NCI-H146 treated with DMSO at 0.1 percent for 48 hours (cell line): Measurements from ENCODE around the gene CPPED1.

Experiments used
- DNase-seq: peaks from one replicate; lab custom pipeline; 2025; ENCODE audit not compliant: unreplicated experiment; lab: John Stamatoyannopoulos, UW

CPPED1 gene

DNA sequence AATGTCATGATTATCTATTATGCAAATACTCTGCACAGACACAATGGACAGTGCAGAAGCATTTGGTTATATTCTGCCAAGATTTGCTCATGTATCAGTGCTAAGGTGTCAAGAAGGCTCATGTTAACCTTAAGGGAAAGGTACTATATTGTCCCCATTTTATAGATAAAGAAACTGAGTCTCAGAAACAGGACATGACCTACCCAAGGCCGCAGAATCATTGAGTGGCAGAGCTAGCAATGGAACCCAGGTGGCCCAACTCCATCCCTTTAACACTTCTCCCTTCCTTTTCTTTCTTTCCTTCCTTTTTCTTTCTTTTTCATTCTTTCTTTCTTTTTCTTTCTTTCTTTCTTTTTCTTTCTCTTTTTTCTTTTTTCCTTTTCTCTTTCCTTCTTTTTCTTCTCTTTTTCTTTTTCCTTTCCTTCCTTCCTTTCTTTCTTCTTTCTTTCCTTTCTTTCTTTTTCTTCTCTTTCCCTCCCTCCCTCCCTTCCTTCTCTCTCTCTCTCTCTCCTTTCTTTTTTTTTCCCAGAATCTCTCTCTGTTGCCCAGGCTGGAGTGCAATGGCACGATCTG lies 149.8 kb downstream of the CPPED1 start:
- no peak for DNase-seq

DNA sequence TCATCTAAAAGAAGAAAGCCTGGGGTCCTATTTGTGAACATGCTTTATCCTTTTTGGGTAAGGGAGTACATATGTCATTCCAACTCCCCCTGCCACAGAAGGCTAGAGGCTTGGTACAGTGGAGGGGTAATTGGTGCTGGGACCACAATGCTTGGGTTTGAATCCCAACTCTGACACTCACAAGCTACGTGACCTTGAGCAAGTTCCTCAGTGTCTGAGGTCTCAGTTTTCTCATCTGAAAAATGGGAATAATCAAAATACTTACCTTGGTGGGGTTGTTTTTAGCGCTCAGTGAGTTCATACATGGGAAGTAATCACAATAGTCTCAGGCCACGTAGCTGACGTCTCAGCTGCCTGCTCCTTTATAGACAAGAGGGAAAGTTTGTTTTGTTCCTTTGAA lies 150.8 kb downstream of the CPPED1 start:
- DNase-seq: no peak

DNA sequence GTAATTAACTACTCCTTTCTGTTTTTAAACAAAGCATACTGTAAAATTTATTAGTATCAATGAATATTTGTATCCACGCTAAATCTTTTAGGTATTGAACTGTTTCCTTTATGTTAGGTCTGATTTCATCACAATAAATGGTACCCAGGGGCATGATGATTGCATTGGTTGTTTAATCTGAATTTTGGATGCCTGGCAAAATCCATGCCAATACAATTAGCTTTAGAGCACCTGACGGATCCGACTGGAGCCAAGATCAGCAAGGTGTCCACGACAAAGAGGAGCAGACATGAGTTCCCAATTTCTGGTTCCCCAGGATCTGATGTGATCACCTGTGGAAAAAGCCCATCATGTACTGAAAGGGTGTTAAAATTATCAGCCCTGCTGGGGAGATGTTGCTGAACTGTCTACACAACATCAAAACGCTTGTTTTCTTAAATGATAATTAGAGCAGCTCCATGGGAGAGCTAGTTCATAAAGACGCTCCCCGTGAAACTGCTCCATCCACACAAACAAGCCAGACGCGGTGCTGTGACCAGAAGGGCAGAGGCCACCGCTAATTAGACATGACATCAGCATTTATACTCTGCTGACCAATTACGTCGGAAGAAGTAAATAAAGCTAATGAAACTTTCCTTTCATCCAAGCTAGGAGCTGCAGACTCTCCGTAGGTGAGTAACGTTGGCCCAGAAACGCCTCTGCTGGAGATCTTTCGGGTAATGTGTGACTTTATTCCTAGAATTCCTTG lies 151.7 kb downstream of the CPPED1 start:
- peak; percentile 97 for DNase-seq

DNA sequence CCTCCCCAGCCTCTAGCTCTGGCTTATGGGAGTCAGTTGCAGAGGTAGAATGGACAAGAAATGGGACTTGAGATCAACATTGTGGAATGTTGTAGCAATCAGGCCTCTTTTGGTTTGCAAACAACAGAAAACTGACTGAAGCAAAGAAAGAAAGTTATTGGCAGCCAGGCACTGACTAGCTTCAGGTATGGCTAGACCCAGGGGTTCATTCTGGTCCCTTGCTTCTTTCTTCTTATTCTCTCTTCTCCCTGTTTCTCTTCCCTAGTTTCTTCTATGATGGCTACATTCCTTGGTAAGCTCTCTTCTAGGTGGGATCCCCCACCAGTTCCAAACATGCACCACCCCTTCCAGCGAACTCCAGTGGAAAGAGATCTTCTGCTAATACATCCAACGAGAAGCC lies 154.3 kb downstream of the CPPED1 start:
- DNase-seq: no peak

DNA sequence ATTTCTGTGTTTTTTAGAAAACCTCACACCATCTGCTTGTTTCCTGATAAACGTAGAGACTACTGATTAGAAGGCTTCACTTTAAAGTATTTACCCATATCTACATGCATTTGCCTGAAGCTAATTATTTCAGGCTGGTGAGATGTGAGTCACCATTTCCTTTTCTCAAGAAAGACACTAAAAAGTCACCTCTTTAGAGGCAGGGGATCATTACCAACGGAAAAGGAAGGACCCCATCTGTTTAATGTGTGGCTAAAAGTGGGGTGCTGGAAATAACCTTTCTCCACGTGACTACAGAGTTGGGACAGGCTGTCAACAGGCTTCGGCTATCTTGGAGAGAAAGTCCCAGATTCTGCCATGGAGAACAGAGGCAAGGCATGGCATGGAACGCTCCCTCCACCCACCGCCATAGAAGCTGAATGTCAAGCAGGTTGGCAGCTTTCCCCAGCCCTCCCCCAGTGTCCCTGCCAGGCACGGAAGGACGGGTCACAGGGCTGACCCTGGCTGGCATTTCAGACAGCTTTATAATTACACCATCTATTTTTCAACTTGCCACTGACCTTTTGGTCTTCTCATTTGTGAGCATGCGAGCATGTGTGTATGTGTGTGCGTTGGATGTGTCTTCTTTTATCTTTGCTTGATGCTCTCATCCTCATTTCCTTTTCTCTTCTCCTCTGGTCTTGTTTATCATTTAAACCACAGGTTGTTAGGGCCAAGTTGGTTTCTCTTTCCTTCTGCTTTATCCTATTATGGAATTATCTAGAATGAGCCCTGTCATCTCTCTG lies 157.0 kb downstream of the CPPED1 start:
- DNase-seq: no peak

DNA sequence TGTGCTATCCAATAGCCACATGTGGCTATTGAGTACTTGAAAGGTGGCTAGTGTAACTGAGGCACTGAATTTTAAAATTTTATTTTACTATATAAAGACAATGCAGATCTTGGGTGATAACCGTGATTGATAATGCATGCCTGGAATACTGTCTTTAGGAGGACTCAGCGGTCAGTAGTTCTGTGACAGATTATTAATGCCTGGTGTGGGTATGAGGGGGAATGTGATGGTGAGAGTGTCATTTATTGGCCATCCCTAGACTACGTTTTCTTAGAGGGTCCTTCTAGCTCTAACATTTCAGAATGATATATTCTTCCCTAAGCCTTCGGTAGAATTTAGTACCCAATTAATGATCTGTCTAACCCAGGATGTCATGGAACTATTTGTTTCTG lies 157.6 kb downstream of the CPPED1 start:
- no peak for DNase-seq

DNA sequence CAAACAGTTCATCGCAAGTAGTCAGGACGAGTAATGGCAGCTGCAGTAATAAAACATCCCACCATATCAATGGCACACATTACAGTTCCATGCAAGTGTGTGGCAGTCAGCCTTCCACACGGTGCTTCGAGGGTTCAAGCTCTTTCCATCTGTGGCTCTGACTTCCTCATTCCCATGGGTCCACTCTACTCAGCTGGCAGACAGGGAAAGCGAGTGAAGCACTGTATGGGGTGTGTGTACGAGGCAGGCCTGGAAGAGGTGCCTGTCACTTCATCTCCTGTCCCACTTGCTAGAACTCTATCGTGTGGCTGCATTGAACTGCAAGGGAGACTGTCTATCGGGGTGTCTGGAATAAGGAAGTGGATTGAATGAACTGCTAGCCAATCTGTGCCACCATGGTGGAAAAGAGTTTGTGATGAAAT lies 160.6 kb downstream of the CPPED1 start:
- DNase-seq: no peak

DNA sequence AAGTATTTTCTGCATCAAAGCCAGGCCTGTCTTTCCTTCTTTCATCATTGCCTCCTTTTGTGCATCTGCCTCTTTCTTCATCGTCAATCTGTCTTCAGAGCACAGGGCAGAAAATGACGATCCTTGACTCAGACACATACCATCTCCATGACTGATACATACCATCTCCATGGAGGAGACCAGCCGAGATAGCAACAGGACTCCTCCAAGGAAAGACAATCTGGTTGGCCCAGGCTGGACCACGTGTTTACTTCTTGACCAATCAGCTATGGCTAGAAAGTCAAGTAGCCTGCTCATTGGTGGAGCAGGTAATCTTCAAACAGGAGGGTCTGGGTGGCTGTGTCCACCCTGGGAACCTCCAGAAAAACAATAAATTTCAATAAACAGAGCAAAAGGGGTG lies 164.6 kb downstream of the CPPED1 start:
- no peak for DNase-seq

DNA sequence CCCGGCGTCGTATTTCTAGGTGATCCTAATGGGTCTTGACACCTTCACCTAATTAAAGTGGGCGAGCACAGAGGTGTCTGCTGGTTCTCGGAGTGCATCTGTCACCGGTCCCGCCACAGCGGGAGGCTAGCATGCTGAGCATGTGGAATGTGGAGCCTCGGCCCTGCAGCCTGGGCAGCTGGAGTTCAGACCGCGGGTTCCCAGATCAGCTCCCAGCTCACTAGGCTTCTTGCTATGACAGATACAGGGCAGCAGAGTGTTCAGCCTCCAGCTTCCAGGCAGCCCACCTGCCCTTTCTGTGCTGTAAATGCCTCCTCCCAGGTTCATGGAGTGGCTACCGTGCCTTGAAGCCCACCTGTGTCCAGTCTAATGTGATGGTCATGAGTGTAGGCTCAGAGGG lies 166.7 kb downstream of the CPPED1 start:
- no peak for DNase-seq

DNA sequence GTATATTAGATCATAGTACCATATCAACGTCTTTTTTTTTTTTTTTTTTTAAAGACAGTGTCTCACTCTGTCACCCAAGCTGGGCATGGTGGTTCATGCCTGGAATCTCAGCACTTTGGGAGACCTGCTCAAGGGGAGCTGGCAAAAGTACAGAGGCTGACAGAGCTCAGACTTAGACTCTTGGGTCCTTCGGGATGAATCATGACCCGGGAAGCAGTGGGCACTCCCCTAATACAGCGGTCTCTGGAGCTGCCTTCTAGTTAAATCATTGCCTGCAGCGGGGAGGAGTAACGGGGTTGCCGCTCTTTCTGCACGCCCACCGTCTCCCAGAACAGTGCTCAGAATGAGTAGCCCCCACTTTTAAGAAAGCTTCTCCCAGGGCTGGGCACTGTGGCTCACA lies 174.4 kb downstream of the CPPED1 start:
- no peak for DNase-seq

DNA sequence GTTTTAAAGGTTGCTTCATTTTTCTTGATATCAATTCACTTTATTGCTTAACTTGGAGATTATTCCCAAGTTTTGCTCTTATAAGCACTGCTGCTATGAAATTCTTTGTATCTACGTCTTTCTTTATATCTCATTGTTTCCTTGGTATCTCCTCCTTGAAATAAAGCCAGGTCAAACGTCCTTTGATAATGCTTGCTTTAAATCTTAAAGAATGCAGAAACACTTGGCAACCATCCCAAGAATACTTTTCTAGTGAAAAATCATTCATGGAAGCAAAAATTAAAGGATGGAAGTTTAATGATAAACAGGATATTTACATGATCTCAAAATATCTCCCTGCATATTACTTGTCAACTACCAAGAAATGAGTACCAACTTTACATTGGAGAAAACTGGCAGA lies 175.2 kb downstream of the CPPED1 start:
- DNase-seq: no peak

DNA sequence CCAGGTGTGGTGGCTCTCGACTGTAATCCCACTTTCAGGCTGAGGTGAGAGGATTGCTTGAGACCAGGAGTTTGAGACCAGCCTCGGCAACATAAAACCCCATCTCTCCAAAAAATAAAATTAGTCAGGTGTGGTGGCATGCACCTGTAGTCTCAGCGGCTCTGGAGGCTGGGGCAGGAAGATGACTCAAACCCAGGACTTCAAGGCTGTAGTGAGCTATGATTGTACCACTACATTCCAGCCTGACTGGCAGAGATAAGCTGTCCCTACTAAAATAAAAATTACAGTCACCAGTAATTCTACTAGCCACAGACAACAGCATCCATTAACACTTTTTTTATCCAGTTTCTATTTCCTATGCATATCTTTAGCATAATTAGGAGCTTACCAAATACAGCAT lies 176.3 kb downstream of the CPPED1 start:
- no peak for DNase-seq

DNA sequence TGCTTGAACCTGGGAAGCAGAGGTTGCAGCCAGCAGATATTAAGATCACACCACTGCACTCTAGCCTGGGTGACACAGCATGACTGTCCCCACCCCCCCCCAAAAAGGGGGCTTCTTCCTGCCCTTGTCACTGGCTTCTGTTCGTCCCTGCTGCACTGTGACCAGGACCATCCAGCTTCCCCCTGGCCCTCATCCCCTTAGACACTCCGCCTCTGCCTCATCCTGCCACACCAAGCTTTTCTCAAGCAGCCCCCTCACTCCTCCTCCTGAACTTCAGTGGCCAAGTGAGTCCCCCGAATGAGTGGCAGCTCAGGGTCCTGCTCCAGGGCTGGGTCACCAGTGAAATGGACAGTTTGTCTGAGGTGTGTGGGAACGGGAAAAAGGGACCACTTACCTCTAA lies 177.3 kb downstream of the CPPED1 start:
- DNase-seq: no peak

DNA sequence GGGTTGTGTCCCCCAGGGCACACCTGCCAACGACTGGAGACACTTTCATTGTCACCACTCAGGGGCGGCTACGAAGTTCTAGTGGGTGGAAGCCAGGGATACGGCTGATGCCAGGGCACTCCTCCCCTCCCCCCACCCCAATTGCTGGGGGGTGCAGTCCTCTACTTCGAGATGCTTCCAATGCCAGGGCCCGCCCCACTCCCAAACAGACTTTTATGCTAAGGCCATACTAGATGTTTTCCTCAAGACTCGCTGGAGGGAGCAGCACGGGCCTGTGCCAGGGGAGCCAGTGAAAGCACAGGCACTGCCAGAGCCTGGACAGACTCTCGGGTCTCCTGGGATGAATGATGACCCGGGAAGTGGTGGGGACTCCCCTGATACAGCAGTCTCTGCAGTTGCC lies 178.0 kb downstream of the CPPED1 start:
- DNase-seq: no peak

DNA sequence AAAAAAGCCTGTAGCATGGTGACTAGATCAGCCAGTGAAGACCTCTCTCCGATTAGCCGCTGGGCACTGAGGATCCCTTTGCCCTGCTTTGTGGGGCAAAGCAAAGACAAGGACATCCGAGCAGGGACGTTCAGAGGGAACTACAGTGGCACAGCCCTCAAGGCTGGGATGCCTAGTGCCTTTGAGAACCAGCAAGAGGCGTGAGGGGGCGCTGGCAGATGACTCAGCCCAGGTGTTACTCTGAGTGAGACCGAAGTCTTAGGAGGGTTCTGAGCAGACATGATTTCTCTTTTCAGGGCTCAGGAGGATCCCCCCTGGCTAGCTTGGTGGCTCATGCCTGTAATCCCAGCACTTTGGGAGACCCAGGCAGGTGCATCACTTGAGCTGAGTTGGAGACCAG lies 178.6 kb downstream of the CPPED1 start:
- DNase-seq: no peak

DNA sequence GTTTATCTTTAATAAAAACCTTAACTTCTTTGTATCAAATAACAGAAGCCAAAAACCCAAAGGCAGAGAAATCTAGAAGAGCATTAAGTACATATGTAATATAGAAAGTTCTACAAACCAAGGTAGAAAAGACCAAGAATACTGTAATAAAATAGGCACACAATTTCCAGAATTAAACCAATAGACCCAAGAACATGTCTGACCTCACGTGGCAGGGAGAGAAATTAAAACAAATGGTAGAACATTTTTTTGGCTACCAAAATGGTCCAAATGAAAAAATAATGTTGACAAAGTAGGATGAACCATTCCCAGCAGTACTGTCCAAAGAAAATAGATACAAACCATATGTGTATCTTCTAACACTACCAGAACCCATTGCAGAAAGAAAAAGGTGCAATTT lies 183.5 kb downstream of the CPPED1 start:
- DNase-seq: no peak

DNA sequence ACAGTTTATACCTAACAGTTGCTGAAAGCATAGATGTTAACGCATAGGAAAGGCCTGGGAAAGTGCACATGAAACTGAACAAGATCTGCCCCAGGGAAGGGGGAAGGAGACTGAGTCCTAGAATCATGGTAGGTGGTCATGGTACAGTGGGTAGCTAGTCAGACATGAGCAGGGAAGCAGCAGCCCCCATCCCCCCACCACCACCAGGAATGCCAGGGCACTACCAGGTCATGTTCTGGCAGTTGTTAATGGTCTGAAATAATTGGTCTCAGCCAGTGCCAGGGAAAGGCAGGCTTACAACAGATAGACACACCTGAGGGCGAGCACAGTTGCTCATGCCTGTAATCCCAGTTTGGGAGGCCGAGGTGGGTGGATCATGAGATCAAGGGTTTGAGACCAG lies 185.2 kb downstream of the CPPED1 start:
- DNase-seq: no peak

DNA sequence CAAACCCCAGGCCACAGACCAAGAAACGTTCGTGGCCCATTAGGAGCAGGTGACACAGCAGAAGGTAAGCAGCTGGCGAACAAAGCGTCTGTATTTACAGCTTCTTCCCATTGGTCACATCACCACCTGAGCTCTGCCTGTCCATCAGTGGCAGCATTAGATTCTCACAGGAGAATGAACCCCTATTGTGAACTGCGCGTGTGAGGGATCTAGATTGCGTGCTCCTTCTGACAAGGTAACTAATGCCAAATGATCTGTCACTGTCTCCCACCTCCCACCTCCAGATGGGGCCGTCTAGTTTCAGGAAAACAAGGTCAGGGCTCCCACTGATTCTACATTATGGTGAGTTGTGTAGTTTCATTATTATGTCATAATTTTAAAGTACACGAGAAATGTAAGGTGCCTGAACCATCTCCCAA lies 186.3 kb downstream of the CPPED1 start:
- DNase-seq: peak; percentile 45

DNA sequence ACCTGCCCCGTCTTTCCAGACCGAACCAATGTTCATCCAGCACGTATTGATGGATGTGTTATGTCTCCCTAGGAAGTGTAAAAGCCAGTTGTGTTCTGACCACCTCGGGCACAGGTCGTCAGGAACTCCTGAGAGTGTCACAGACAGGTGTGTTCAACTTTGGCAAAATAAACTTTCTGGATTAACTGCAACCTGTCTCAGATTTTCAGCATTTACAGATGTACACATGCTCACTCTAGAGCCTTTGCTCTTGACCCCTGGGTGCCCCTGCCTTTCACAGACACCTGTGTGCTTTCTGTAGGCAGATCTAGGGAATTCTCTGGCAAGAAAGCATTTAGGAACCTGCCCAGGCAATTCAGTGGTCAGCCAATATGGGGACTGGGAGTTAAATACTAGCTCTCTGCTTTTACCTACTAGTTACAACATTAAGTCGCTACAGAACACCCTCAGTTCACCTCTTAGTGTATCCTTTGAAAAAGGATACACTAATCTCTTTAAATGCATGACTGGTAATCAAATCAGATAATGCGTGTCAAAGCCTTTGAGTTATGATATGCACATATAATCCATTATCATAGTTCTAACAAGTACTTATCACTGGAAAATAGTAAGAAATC lies 188.9 kb downstream of the CPPED1 start:
- no peak for DNase-seq

DNA sequence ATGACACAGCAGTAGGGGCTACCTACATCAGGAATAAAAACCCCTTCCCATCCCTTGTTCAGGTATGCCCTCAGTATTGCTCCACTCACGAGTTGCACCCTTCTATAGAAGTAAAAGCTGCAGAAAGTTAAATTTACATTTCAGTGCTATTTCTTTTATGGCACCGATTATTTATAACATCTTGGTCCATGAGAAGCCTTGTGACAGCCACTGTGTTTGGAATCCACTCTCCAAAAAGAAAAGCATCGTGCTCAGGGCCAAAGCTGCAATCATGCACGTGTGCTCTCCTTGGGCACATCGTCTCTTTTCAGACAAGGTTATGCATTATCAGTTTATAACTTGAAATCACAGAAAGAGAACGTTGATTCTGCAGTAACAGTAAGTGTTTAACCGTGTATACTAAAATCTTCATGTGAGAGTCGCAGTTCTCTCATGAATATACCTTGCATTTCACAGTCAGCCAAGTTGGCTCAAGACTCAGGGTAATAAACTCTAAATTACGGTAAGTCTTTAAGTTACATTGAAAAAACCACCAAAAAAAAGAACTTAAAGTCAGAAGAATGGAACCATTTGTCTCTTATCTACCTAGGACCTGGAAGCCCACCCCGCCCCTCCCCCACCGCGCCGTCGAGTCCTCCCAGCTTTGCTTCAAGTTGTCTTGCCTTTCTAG lies 189.6 kb downstream of the CPPED1 start:
- DNase-seq: no peak
